Measurements from ENCODE around the gene TTLL3.
"Not testable (repeated sequence)": the region's sequence is repeated elsewhere in the genome, so short reads cannot be mapped to it uniquely, and the experiment has no call there.

TTLL3 gene

DNA sequence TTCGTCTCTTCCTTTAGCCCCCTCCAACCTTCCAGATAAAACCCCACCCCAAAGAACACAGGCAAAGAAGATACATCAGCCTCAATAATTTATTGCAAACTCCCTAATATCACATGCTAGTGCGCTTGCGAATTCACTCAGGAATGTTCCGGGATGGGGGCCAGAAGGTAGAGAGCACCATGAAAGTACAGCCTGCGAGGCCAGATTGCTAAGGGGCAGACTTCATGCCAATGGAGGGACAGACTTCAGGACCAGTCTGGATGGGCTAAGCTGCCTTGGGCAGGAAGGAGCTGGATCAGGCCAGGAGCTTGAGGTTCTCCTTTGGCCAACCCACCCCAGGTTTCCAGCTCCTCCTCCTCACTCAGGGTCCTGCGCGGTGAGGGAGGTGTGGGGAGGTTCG is 56.6 kb downstream of the TTLL3 start:
- H3K4me2 ChIP-seq (ENCODE audit: low read length), result no peak overlapping the region
- H2AFZ ChIP-seq (ENCODE audit: low read depth, low read length), result no peak overlapping the region
- no peaks in the 10 kb centered on the region for H3K36me3 ChIP-seq (replicated peaks; ENCODE audit: low read depth, low read length)
- no peaks in the 10 kb centered on the region for H3K79me2 ChIP-seq (ENCODE audit: low read length)
- H3K9ac ChIP-seq (ENCODE audit: low read length), result no peak overlapping the region
- no peaks in the 10 kb centered on the region for H3K4me1 ChIP-seq (ENCODE audit: low read length)
- no peaks in the 10 kb centered on the region for H3K9me3 ChIP-seq (ENCODE audit: insufficient read depth, low read length)
- TF ChIP-seq, protein P1, sequence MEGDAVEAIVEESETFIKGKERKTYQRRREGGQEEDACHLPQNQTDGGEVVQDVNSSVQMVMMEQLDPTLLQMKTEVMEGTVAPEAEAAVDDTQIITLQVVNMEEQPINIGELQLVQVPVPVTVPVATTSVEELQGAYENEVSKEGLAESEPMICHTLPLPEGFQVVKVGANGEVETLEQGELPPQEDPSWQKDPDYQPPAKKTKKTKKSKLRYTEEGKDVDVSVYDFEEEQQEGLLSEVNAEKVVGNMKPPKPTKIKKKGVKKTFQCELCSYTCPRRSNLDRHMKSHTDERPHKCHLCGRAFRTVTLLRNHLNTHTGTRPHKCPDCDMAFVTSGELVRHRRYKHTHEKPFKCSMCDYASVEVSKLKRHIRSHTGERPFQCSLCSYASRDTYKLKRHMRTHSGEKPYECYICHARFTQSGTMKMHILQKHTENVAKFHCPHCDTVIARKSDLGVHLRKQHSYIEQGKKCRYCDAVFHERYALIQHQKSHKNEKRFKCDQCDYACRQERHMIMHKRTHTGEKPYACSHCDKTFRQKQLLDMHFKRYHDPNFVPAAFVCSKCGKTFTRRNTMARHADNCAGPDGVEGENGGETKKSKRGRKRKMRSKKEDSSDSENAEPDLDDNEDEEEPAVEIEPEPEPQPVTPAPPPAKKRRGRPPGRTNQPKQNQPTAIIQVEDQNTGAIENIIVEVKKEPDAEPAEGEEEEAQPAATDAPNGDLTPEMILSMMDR (IDR thresholded peaks at IDR 0.05; ENCODE audit: low read depth, low read length), result no peak
- no peak for TF ChIP-seq EZH2phosphoT487 (IDR thresholded peaks at IDR 0.05; ENCODE audit: low read depth)
- H4K20me1 ChIP-seq (ENCODE audit: insufficient read depth, low read length), result no peaks in the 10 kb centered on the region
- H3K27me3 ChIP-seq (ENCODE audit: low read depth, low read length), result no peaks in the 10 kb centered on the region
- no peak overlapping the region for H3K4me3 ChIP-seq (ENCODE audit: low read length)
- H3K27ac ChIP-seq (ENCODE audit: low read length), result no peak overlapping the region

GRCh38 chr3:9867106-9867505 is 57.0 kb downstream of the TTLL3 start:
- no peak overlapping the region for H3K27ac ChIP-seq (ENCODE audit: low read length)
- no peaks in the 10 kb centered on the region for H4K20me1 ChIP-seq (ENCODE audit: insufficient read depth, low read length)
- H3K9ac ChIP-seq (ENCODE audit: low read length), result no peak overlapping the region
- H3K9me3 ChIP-seq (ENCODE audit: insufficient read depth, low read length), result no peaks in the 10 kb centered on the region
- no peak for TF ChIP-seq EZH2phosphoT487 (IDR thresholded peaks at IDR 0.05; ENCODE audit: low read depth)
- TF ChIP-seq, protein P1 (IDR thresholded peaks at IDR 0.05; ENCODE audit: low read depth, low read length), result no peak
- H3K4me2 ChIP-seq (ENCODE audit: low read length), result no peak overlapping the region
- H2AFZ ChIP-seq (ENCODE audit: low read depth, low read length), result no peak overlapping the region
- H3K36me3 ChIP-seq (replicated peaks; ENCODE audit: low read depth, low read length), result no peaks in the 10 kb centered on the region
- no peak overlapping the region for H3K4me3 ChIP-seq (ENCODE audit: low read length)
- H3K27me3 ChIP-seq (ENCODE audit: low read depth, low read length), result no peaks in the 10 kb centered on the region
- H3K4me1 ChIP-seq (ENCODE audit: low read length), result no peaks in the 10 kb centered on the region
- H3K79me2 ChIP-seq (ENCODE audit: low read length), result no peaks in the 10 kb centered on the region

GRCh38 chr3:9869955-9870354 is 59.9 kb downstream of the TTLL3 start:
- Histone ChIP-seq H3K4me3 (ENCODE audit: low read length) (no peak overlapping the region), H3K4me2 (ENCODE audit: low read length) (no peak overlapping the region), H3K27ac (ENCODE audit: low read length) (no peak overlapping the region), H3K36me3 (replicated peaks; ENCODE audit: low read depth, low read length) (no peaks in the 10 kb centered on the region), H3K27me3 (ENCODE audit: low read depth, low read length) (no peaks in the 10 kb centered on the region), H2AFZ (ENCODE audit: low read depth, low read length) (no peak overlapping the region), H3K4me1 (ENCODE audit: low read length) (no peaks in the 10 kb centered on the region), H3K9ac (ENCODE audit: low read length) (no peak overlapping the region), H3K79me2 (ENCODE audit: low read length) (no peaks in the 10 kb centered on the region), H4K20me1 (ENCODE audit: insufficient read depth, low read length) (no peaks in the 10 kb centered on the region), H3K9me3 (ENCODE audit: insufficient read depth, low read length) (no peaks in the 10 kb centered on the region)
- TF ChIP-seq, protein P1 (IDR thresholded peaks at IDR 0.05; ENCODE audit: low read depth, low read length), result no peak
- no peak for TF ChIP-seq EZH2phosphoT487 (IDR thresholded peaks at IDR 0.05; ENCODE audit: low read depth)

DNA sequence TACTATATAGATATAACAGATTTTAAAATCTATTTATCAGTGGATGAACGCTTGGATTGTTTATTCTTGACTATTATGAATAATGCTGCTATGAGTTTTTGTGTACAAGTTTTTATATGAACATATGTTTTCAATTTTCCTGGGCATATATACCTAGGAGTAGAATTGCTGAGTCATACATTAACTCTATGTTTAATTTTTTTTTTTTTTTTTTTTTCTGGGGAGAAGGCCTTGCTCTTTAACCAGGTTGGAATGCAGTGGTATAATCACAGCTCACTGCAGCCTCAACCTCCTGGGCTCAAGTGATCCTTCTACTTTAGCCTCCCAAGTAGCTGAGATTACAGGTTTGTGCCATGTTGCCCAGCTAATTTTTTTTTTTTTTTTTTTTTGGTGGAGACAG is 60.9 kb downstream of the TTLL3 start:
- Histone ChIP-seq H3K27me3 (ENCODE audit: low read depth, low read length) (no peaks in the 10 kb centered on the region), H3K36me3 (replicated peaks; ENCODE audit: low read depth, low read length) (no peaks in the 10 kb centered on the region), H3K9me3 (ENCODE audit: insufficient read depth, low read length) (no peaks in the 10 kb centered on the region), H3K79me2 (ENCODE audit: low read length) (no peaks in the 10 kb centered on the region), H4K20me1 (ENCODE audit: insufficient read depth, low read length) (no peaks in the 10 kb centered on the region), H3K27ac (ENCODE audit: low read length) (no peak overlapping the region), H3K4me2 (ENCODE audit: low read length) (no peak overlapping the region), H2AFZ (ENCODE audit: low read depth, low read length) (no peak overlapping the region), H3K4me3 (ENCODE audit: low read length) (no peak overlapping the region), H3K9ac (ENCODE audit: low read length) (no peak overlapping the region), H3K4me1 (ENCODE audit: low read length) (no peaks in the 10 kb centered on the region)
- TF ChIP-seq EZH2phosphoT487 (IDR thresholded peaks at IDR 0.05; ENCODE audit: low read depth), result no peak
- TF ChIP-seq, protein P1 (IDR thresholded peaks at IDR 0.05; ENCODE audit: low read depth, low read length), result no peak

- not testable (repeated sequence) for H2AFZ ChIP-seq (ENCODE audit: low read depth, low read length); H3K9ac ChIP-seq (ENCODE audit: low read length); H3K79me2 ChIP-seq (ENCODE audit: low read length); H4K20me1 ChIP-seq (ENCODE audit: insufficient read depth, low read length); H3K4me2 ChIP-seq (ENCODE audit: low read length); H3K27me3 ChIP-seq (ENCODE audit: low read depth, low read length); H3K27ac ChIP-seq (ENCODE audit: low read length); H3K36me3 ChIP-seq (replicated peaks; ENCODE audit: low read depth, low read length); H3K9me3 ChIP-seq (ENCODE audit: insufficient read depth, low read length); H3K4me3 ChIP-seq (ENCODE audit: low read length); H3K4me1 ChIP-seq (ENCODE audit: low read length)
These were observed 62.0 kb downstream of the TTLL3 start for GRCh38 chr3:9872067-9872466.
